Liver (tissue), 3 donors: ENCODE results near the gene WDR90.

ENCODE experiments used
- EGR1 ChIP-seq, 2 donors: IDR thresholded peaks; 2 replicates each; pipeline ENCODE4 v1.6.1; 2016 to 2018; ENCODE audit warnings: antibody characterized with exemption in 2 of 2, low read depth in 2 of 2
- FOXA1 ChIP-seq: IDR thresholded peaks from 2 replicates; pipeline ENCODE4 v1.6.1; 2016; ENCODE audit warnings: antibody characterized with exemption
- GABPA ChIP-seq, 2 donors: IDR thresholded peaks in 1 of 2; conservative IDR thresholded peaks in 1 of 2; 2 replicates each; pipeline ENCODE4 v1.6.1; 2016; ENCODE audit warnings: antibody characterized with exemption in 2 of 2, mild to moderate bottlenecking in 1 of 2, moderate library complexity in 1 of 2
- HNF4A ChIP-seq, 2 donors: conservative IDR thresholded peaks; 2 replicates each; pipeline ENCODE4 v1.6.1; 2016; ENCODE audit warnings: antibody characterized with exemption in 2 of 2, mild to moderate bottlenecking in 2 of 2
- HNF4G ChIP-seq: IDR thresholded peaks from 2 replicates; pipeline ENCODE4 v1.6.1; 2016; ENCODE audit warnings: antibody characterized with exemption
- JUND ChIP-seq, 2 donors: IDR thresholded peaks; 2 replicates each; pipeline ENCODE4 v1.6.1; 2016; ENCODE audit warnings: antibody characterized with exemption in 2 of 2
- RAD21 ChIP-seq, 2 donors: IDR thresholded peaks; 2 replicates each; pipeline ENCODE4 v1.6.1; 2016; ENCODE audit warnings: antibody characterized with exemption in 2 of 2, mild to moderate bottlenecking in 2 of 2
- TAF1 ChIP-seq: conservative IDR thresholded peaks from 2 replicates; pipeline ENCODE4 v1.6.1; 2016; ENCODE audit warnings: antibody characterized with exemption, mild to moderate bottlenecking
- YY1 ChIP-seq: IDR thresholded peaks from 2 replicates; pipeline ENCODE4 v1.6.1; 2016; ENCODE audit warnings: antibody characterized with exemption, mild to moderate bottlenecking
- TF ChIP-seq, protein P1 (sequence below): IDR thresholded peaks from 2 replicates; pipeline ENCODE4 v1.6.1; 2016; ENCODE audit warnings: antibody characterized with exemption, mild to moderate bottlenecking
- TF ChIP-seq, protein P2 (sequence below): fragments of 150-350 bp; IDR thresholded peaks from 2 replicates; pipeline ENCODE4 v1.5.1; 2017; ENCODE audit warnings: improper control_type of control experiment, low read depth, low read length; ENCODE audit not compliant: missing input control
- TF ChIP-seq, protein P3 (sequence below): IDR thresholded peaks from 2 replicates; pipeline ENCODE4 v1.6.1; 2016; ENCODE audit warnings: antibody characterized with exemption
- TF ChIP-seq, protein P4 (sequence below): IDR thresholded peaks from 2 replicates; pipeline ENCODE4 v1.6.1; 2016; ENCODE audit warnings: antibody characterized with exemption
- donor health status: healthy.
- donor health status: healthy.

DNA sequence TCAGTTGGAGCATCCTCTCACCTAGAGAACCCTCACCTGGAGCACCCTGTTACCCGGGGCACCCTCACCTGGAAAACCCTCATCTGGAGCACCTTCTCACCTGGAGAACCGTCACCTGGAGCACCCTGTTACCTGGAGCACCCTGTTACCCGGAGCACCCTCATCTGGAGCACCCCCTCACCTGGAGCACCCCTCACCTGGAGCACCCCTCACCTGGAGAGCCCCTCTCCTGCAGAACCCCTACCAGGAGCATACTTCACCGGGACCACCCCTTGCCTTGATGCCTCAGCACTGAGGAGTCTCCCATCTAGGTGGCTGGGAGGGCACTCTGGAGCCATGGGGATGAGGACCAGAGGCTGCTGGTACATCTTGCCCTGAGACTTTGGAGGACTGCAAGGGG is 59.8 kb downstream of the WDR90 start:
- TF ChIP-seq, protein P1, sequence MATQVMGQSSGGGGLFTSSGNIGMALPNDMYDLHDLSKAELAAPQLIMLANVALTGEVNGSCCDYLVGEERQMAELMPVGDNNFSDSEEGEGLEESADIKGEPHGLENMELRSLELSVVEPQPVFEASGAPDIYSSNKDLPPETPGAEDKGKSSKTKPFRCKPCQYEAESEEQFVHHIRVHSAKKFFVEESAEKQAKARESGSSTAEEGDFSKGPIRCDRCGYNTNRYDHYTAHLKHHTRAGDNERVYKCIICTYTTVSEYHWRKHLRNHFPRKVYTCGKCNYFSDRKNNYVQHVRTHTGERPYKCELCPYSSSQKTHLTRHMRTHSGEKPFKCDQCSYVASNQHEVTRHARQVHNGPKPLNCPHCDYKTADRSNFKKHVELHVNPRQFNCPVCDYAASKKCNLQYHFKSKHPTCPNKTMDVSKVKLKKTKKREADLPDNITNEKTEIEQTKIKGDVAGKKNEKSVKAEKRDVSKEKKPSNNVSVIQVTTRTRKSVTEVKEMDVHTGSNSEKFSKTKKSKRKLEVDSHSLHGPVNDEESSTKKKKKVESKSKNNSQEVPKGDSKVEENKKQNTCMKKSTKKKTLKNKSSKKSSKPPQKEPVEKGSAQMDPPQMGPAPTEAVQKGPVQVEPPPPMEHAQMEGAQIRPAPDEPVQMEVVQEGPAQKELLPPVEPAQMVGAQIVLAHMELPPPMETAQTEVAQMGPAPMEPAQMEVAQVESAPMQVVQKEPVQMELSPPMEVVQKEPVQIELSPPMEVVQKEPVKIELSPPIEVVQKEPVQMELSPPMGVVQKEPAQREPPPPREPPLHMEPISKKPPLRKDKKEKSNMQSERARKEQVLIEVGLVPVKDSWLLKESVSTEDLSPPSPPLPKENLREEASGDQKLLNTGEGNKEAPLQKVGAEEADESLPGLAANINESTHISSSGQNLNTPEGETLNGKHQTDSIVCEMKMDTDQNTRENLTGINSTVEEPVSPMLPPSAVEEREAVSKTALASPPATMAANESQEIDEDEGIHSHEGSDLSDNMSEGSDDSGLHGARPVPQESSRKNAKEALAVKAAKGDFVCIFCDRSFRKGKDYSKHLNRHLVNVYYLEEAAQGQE, result no peak
- TF ChIP-seq, protein P2, sequence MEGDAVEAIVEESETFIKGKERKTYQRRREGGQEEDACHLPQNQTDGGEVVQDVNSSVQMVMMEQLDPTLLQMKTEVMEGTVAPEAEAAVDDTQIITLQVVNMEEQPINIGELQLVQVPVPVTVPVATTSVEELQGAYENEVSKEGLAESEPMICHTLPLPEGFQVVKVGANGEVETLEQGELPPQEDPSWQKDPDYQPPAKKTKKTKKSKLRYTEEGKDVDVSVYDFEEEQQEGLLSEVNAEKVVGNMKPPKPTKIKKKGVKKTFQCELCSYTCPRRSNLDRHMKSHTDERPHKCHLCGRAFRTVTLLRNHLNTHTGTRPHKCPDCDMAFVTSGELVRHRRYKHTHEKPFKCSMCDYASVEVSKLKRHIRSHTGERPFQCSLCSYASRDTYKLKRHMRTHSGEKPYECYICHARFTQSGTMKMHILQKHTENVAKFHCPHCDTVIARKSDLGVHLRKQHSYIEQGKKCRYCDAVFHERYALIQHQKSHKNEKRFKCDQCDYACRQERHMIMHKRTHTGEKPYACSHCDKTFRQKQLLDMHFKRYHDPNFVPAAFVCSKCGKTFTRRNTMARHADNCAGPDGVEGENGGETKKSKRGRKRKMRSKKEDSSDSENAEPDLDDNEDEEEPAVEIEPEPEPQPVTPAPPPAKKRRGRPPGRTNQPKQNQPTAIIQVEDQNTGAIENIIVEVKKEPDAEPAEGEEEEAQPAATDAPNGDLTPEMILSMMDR, result no peak
- no peak for TF ChIP-seq YY1
- no peak for TF ChIP-seq HNF4A (conservative IDR thresholded peaks at IDR 0.05)
- TF ChIP-seq FOXA1, result no peak
- TF ChIP-seq, protein P3, sequence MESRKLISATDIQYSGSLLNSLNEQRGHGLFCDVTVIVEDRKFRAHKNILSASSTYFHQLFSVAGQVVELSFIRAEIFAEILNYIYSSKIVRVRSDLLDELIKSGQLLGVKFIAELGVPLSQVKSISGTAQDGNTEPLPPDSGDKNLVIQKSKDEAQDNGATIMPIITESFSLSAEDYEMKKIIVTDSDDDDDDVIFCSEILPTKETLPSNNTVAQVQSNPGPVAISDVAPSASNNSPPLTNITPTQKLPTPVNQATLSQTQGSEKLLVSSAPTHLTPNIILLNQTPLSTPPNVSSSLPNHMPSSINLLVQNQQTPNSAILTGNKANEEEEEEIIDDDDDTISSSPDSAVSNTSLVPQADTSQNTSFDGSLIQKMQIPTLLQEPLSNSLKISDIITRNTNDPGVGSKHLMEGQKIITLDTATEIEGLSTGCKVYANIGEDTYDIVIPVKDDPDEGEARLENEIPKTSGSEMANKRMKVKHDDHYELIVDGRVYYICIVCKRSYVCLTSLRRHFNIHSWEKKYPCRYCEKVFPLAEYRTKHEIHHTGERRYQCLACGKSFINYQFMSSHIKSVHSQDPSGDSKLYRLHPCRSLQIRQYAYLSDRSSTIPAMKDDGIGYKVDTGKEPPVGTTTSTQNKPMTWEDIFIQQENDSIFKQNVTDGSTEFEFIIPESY, result no peak
- no peak for TF ChIP-seq RAD21 (IDR thresholded peaks at IDR 0.05)
- no peak for TF ChIP-seq GABPA (IDR thresholded peaks at IDR 0.05 in 1 of 2, conservative IDR thresholded peaks at IDR 0.05 in 1 of 2)
- no peak for TF ChIP-seq TAF1
- TF ChIP-seq HNF4G, result no peak
- TF ChIP-seq EGR1 (IDR thresholded peaks at IDR 0.05; ENCODE audit: low read depth in 2 of 2), result no peak
- TF ChIP-seq, protein P4, sequence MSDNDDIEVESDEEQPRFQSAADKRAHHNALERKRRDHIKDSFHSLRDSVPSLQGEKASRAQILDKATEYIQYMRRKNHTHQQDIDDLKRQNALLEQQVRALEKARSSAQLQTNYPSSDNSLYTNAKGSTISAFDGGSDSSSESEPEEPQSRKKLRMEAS, result no peak
- TF ChIP-seq JUND (IDR thresholded peaks at IDR 0.05), result no peak
